HCT116 (cell line): ENCODE measurements around the gene CEP120.

ENCODE experiments used
- EZH2 ChIP-seq: fragments of 200-600 bp; sonication (generic); IDR thresholded peaks from 2 replicates; pipeline ENCODE4 v1.6.1; 2017; ENCODE audit warnings: antibody characterized with exemption, mixed run types
- POLR2A ChIP-seq: IDR thresholded peaks from 2 replicates; pipeline ENCODE4 v1.7.0; 2011; ENCODE audit warnings: borderline replicate concordance; ENCODE audit not compliant: insufficient read depth, insufficient read length; ENCODE audit errors: extremely low read depth
- TCF7L2 ChIP-seq: IDR thresholded peaks from 2 replicates; pipeline ENCODE4 v1.7.0; 2011; ENCODE audit warnings: borderline replicate concordance, inconsistent platforms; ENCODE audit not compliant: insufficient read depth, insufficient read length; ENCODE audit errors: extremely low read depth
- ZNF274 ChIP-seq: fragments of 200-500 bp; sonication (Bioruptor generic); IDR thresholded peaks from 2 replicates; pipeline ENCODE4 v1.6.1; 2014; ENCODE audit warnings: mild to moderate bottlenecking, low read depth, low read length, inconsistent platforms

GRCh38 chr5:123412206-123412605, 11.0 kb downstream of the CEP120 start:
- TF ChIP-seq ZNF274 (no peak), POLR2A (no peak), EZH2 (no peak), TCF7L2 (no peak)
